Activated T-cell treated with anti-CD3 and anti-CD28 coated beads for 24 hours (primary cell): Measurements from ENCODE around the gene TINCR.

Experiments used
- DNase-seq: peaks from one replicate; pipeline ENCODE4 v3.0.0-alpha.2; 2020; ENCODE audit warnings: low read depth

The TINCR gene

DNA sequence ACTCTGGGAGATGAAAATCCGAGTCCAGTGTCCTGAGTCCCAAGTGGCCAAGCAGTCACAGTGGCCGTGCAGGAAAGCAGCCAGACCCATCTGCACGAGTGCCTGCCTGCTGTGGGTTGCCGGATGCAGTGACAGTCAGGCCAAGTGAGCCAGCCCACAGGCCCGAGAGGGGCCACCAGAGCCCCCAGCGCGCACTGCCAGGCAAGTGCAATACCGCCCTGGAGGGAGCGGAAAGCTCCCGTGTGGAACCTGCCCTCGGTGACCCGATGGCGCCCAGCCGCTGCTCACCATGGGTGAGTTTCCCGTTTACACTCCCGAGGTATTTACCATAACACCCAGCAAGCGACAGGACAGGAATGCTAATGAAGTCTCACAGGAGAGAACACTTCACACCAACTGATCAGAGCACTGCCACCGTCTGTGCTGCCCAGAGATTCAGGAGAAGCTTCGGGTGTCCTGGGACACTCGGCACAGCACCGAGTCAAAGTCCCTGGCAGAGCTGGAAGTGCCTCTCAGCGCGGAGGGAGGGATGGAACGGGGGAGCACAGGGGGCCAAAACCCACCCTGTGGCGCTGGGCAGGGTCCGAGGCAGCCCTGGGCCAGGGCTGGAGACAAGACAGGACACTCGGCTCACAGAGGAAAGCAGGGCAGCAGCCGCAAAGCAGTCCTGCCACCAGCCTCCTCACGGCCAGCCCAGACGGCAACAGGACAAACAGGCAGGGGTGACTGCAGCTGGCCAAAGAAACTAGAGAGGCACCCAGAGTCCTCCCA is 21.3 kb upstream of the TINCR start:
- DNase-seq: no peak

DNA sequence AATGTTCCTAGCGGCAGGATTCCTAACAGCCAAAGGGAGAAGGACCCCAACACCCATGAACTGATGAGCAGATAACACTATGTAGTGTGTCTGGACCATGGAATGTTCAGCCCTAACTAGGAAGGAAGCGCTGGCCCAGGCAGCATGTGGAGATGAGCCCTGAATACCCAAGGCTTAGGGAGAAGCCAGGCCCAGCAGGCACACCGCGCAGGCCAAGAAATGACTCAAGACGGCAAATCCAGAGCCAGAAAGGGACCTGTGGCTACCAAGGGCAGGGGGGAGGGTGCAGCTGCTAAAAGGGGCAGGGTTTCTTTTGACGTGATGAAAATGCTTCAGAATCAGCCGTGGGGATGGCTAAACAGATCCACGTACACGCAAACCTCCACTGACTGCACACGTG is 20.7 kb upstream of the TINCR start:
- DNase-seq: no peak

DNA sequence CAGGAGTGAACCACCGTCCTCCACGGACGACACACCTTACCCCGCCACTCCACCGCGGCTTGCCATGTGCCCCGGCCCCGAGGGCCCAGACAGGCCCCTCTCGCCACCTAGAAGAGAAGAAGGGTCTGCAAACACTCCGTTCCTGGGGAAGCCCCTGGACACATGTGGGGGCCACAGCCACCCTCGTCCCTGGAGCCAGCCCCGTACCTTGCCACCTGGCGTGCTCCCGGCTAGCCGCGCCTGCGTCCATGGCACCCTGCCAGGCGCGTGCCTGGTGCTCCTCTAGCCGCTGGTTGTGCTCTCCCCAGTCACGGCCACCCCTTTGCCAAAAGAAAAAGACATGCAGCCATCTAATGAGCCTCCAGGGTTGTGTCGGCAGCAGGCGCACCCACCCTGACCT is 19.9 kb upstream of the TINCR start:
- DNase-seq: no peak

DNA sequence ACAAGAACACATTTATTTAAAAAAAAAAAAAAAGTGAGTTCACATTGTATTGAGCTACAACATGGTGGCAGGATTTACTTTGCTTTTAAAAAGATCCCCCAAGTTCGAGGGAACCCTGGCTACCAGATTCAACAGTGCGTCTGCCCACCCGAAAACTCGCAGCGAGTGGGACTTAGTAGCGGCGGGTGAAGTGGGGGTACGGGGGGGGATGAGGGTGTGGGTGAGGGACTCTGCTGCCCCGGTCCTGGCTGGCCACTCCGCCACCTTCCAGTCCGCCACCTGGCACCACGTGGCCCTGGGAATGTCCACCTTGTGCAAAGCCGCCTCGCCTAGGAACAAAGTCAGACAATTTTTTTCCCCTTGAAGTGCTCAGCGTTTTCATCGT is 19.3 kb upstream of the TINCR start:
- no peak for DNase-seq

DNA sequence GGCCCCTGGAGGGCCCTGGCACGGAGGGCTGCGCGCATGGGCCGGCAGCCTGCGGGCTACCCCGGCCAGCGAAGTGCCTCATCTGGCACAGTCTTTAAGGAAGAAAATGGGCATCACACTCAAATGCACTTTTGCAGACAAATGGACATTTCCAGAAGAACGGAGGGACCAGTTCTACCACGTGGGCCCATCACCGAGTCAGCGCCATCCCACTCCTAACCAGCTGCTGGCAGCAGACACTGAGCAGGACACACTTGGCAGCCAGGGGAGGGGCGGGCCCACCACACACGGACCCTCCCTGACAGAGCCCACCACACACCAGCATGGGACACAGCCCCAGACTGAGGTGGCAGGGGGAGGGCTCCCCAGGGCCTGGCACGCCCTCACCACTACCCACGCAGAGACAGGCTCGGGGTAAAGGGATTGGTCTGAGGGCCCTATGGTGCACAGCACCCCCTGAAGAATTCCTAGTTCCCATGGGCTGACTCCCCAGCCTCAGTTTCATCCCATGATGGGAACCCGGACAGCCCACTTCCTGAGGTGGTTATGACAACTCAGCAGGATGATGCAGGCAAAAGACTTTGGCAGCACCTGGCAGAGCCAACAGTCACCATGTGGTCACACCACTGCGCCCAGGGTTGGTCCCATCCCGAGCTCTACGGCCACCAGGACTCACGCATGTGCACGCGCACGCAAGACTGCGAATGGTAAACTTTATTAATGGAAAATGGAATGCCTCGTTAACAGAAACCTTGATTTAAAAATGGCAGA is 18.7 kb upstream of the TINCR start:
- no peak for DNase-seq

DNA sequence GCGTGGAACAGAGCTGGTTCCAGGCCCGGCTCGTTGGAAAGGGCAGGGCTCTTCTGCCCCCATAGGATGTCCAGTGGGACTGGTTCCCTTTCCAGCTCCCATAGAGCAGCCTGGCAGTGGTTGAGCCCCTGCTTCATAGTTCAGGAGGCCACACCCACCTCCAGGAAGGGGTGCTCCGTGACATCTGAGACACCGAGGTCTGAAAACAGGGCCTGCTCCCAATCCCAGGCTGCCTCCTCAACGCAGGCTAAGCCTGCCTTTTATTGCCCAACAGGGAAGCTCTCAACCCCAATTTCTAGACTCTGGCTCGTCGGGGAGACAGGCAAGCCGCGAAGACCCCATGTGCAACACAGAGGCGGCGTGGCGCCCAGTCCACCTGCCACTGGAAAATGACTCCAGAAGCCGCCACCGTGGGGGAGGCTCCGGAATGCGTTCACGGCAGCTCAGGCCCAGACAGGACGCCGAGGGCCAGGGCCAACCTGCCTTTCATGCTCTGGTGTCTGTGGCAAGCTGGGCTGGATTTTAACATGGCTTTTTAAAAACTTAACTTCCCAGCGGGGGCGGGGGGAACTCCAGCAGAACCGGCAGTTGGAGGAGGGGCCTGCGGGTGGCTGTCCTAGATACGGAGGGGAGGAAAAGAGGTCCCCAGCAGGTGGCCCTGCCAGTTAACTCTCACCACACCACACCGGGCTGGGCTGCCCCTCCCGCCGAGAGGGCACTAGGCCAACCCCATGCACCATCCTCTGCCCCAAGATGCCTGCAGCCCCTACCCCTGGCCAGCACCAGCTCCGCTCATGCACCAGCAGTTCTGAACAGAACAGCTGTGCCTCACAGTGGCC is 17.9 kb upstream of the TINCR start:
- peak; percentile 20 for DNase-seq

DNA sequence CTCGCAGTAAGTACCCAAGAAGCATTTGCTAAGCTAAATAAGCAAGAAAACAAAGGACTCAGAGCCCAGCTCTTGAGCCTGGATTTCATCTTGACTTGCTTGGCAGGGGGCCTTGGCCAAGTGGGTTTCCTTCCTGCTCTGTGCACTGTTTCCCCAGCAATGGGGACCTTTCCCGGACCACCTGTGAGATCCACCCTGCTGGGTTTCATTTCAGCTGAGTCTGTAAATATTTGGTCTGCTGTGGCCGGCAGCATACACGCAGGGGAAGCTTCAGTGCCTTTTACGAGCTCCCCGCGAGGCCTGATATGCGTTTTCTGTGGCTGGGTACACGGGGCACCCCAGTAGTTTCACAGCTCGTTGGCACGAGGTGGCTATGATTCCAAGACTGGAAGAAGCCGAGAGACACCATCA is 12.4 kb upstream of the TINCR start:
- DNase-seq: no peak

DNA sequence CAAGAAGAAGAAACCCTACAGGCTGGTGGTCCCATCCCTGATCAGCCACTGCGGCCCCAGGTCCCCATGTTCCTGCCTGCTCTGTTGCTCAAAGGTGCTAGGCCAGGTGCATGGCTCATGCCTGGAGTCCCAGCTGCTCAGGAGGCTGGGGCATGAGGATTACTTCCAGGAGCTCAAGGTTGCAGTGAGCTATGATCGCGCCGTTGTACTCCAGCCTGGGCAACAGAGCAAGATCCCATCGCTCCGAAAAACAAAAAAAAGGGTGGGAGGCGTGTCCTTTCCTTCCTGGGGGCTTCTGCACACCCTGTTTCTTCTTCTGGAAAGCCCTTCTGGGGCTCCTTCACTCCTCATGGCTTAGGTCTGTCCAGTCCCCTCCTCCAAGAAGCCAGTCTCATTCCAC is 11.9 kb upstream of the TINCR start:
- no peak for DNase-seq

DNA sequence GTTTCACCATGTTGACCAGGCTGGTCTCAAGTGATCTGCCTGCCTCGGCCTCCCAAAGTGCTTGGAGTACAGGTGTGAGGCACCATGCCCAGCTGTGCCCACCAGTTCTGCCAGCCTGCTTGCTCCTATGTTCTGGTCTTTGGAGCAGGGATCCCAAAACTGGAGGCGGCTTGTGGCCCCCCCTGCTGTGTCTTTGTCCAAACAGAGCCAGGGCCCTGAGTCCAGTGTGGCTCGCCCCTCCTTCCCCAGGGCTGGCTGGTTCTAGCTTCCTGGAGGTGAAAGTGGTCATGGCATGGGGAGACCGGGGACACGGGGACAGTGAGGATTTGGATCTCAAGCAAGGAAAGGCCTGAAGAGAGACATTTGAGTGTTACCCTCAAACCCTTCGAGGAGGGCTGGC is 11.5 kb upstream of the TINCR start:
- no peak for DNase-seq

DNA sequence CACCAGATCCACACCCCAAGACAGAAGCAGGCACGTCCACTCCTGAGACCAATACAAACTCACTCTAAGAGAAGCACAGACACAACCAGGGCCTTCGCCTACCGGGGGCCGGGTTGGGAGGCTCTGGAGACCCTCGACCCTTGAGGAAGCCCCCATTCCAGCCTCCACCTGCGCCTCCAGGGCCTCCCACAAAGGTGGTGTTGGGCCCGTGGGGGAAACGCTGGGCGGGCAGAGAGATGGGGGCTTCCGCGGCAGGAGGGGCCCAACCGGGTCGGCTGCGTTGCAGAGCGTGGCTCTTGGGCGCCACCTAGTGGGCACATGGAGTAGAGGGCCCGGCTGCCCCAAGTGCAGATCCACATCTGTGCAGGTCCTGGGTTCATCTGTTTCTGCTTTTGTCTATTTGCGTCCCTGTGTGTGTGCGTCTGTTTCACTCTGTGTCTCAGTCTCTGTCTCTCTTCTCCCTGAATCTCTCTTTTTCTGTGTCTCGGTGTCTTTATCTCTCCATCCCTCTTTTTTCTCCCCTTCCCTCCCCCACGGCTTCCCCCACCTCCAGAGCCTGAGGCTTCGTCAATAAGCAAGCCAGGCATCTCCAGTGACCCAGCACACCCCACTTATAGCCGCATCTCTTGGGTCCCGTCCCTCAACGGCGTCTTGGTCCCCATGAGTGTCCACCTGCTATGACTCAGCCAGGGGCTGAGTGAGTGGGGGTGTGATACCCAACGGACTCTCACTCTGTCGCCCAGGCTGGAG is 10.5 kb upstream of the TINCR start:
- DNase-seq: peak; percentile 53

DNA sequence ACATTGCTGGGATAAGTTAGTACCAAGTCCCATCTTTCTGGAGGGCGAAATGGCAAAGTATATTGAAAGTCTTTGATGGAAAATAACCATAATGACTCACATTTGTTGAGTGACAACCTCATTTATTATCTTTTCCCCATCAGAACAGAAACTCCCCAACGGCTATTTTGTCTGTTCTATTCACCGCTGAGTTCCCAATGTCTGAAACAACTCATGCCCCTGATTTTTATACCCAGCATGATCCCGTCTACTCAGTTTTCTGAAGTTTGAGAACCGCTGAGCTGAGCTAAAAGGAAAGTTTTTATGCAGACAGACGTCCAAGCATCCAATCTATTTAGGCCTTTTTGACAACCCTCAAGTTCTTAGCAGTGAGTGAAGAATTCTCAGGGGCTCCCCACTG is 7.8 kb upstream of the TINCR start:
- no peak for DNase-seq

DNA sequence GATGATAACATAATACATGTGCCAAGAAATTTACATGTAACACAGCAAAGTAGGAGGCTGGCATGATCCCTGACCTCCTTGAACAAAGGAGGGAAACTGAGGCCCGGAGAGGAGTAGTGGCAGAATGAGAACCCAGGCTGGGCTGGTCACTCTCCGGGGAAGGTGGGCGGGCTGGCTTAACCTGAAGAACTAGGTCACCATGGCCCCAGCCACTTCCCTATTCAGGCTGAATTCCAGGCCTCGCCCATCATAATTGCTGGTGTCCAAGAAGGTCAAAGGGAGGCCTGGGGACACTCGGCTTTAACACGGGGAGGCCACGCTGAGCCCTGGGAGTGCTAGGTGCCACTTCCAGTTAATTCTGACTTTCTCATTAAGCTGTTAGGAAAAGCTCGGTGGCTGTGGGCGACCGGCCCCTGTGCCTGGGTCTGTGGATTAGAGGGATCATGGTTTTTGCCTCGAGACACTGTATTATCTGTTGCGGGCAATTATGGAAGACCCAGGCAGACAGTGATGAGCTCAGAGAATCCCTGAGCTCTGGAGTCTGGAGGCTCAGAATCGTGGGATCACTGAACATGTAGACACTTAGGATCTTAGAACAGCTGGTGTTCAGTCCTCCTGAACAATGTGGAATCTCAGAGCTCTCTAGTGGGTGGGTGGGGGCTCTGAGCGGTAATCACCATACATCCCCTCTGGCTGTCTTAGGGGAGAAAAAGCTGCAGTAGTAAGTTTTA is 5.0 kb upstream of the TINCR start:
- DNase-seq: no peak

DNA sequence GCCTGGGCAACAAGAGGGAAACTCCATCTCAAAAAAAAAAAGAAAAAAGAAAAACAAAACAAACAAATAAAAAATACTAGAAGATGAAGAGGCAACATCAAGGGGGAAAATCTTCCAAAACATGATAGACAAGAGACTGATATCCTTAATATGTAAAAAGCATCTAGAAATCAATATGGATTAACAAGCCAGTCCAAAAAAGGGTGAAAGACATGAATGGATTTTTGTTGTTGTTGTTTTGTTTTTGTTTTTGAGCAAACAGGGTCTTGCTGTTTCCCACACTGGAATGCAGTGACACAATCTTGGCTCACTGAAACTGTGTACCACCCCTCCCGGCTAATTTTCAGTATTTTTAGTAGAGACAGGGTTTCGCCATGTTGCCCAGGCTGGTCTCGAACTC is 4.0 kb upstream of the TINCR start:
- no peak for DNase-seq

DNA sequence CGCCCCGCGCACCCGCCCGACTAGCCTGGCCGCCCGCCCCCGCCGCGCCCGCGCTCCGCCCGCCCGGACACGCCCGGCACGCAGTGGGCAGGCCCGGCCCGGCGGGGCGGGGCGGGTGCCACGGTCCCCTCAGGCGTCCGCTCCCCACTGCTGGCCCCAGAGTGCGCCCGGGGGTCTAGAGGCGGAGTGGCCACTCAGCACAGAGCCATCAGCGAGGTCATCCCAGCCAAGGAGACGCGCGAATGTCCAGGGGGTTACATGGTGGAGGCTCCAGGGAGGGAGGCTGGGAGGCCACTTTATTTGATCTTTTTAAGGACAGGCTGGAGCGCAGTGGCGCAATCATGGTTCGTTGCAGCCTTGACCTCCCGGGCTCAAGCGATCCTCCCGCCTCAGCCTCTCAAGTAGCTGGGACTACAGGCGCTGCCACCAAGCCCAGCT is 236 bp upstream of the TINCR start:
- no peak for DNase-seq

DNA sequence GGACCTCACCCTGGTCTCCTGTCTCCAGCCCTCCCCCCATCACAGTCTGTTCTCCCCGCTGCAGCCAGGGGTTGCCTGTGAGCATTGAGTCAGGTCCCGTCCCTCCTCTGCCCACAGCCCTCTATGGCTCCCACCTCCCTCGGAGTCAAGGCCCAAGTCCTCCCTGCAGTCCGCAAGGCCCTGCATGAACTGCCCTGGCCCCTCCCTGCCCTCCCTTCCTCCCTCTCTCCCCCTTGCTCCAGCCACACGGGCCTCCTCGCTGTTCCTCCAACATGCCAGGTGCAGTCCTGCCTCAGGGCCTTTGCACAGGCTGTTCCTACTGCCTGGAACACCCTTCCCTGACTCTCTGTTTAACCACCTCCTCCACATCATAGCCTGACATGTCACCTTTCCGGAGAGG is 2.8 kb downstream of the TINCR start:
- DNase-seq: no peak

DNA sequence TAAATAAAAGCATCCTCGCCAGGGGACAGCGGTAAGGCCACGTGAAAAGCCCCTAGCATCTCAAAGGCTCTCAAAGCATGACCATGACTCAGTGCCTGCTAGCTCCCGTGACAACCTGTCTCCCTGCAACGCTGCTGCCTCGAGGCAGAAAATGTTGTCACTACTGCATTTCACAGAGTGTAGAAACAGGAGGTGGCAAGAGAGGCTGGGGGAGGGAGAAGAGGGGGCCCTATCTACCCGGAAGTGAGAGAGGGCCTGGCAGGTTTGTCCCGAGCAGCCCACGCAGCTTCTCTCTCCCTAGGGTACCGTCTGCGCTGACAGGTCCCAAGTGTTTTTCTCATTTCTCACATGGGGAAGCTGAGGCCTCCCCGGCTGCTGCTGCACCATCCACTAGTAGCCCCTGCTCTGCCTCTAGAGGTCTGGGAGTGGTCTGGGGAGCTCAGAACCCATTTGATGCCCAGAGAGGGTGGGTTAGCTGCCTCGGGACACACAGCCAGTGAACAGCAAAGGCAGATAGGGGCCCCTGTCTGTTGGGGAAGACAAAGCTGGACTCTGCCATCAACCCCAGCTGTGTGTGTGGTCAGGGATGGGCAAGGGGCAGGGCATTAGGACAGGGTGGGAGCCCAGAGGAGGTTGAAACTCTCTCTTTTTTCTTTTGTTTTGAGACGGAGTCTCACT is 3.7 kb downstream of the TINCR start:
- no peak for DNase-seq

DNA sequence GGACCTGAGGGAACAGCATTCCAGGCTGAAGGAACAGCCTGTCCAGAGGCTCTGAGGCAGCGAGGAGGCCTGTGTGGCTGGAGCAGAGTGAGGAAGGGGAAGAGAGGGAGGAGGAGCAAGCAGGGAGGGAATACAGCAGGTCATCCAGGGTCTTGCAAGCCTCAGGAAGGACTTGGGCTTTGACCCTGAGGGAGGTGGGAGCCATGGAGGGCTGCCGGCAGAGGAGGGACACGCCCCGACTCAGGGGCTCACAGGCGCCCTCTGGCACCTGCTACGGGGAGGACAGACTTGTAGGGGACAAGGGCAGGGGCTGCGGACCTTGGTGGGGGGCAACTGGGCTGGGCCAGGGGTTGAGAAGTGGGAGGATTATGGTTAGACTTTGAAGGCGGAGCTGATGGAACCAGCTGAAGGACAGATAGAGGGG is 4.7 kb downstream of the TINCR start:
- no peak for DNase-seq

DNA sequence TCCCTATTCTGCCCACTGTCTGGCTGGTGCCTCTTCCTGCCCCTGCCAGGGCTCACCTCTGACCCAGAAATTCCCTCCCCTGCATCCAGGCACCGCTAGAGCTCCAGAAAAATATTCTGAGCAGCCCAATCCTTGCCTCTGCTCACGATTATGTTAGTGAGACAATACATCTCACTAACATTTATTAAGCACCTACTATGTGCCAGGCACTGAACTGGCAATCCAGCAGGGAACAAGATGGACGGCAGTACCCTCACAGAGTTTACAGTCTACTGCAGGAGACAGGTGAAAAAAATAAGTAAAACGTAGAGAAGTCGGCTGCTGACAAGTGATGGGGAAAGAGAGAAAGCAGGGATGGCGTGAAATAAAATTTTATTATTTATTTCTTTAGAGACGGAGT is 5.5 kb downstream of the TINCR start:
- DNase-seq: no peak

DNA sequence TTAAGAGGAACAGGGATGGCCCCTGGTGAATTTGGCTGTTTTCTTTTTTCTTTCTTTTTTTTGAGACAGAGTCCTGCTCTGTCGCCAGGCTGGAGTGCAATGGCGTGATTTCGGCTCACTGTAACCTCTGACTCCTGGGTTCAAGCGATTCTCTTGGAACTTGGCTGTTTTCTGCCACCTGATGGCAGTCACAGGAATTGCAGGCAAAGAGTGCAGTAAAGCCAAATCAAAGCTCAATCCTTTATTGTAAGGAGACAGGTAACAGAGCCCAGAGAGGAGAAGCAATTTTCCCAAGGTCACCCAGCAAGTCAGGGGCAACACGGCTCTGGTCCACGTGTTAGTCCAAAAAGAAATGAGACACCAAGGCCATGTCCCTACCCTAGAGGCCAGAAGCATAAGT is 6.2 kb downstream of the TINCR start:
- DNase-seq: no peak

DNA sequence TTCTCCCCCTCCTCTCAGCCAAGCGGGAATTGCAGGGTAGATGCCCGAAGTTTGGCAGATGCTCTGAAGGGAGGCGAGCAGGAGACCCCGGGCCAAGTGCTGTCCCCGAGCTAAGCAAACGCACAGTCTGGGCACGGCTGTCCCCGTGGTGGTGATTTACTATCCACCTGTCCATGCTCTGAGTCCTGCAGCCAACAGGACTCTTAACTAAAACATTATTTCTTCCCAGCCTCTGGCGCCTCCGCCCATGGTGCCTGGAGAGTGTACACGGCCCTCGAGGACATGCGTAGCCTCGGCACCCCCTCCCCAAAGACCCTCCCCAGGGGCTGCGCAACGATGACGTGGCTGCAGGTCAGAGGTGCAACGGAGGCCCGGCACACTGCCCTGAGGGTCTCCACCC is 7.6 kb downstream of the TINCR start:
- no peak for DNase-seq

DNA sequence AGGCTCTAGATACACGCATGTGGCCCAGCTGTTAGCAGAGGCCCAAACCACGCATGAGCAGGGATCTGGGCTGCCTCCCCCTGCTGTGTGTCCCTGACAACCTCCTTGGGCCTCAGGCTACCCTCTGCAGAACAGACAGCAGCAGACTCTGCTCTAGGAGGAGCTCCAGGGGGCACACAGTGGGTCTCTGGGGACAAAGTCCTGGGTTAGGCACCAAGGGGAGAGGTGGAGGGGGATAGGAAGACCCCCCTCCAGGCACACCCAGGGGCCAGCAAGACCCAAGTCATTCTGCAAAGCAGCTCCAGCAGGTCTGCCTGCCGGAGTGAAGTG is 8.0 kb downstream of the TINCR start:
- DNase-seq: no peak
